Measurements from ENCODE around the gene EGR4. TPM values are rescaled to one million over a fixed set of nuclear protein-coding genes. Genes with fewer than 3 reads are reported as not detected.

Gene EGR4
- total and polyA plus RNA-seq, 8 donors = 0.05 to 0.31 TPM; not detected in 6

DNA sequence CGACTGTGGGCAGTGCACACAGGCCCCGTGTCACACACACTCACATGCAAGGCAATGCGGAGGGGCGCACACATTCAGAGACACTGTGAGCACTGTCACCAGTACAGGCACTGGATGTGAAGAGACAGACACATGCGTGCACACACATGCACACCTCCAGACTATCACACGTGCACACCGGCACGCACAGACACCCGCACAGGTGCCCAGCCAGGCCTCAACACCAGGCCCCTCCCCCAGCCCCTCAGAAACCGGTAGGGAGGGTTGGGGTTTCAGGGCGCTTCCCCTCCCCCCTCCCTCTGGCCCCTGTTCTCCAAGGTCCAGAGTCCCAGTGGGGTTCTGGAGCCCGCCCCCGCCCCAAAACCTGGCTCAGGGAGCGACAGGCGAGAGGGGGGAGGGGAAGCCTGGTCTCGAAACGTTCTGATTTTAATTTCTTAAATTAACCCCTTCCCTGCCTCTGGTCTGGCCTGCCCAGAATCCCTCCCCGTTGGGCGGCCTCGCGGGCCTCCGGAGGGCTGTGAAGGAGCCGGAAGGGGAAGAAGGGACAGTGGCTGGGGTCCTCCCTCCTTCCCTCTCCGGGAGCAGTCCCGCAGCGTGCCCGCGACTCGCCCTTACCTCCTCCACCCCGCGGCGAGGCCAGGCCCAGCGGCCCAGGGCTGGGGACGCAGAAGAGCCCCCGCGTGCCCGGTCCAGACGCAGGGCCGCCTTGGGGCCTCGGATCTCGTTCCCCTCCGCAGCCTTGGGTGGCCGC lies 9.6 kb downstream of the EGR4 start:
- Histone ChIP-seq H3K27ac (peak overlapping the region in 4 of 5 donors; percentile 22 to 50 (median 29)), H3K4me1 (peaks cover 14 to 25% (median 23%) of the 10 kb centered on the region in 4 donors), H3K4me3 (peak overlapping the region; percentile 63 to 92 (median 81)), H3K27me3 (peaks cover 0 to 53% (median 9%) of the 10 kb centered on the region in 3 donors), H3K36me3 (no peaks in the 10 kb centered on the region), H3K9me3 (no peaks in the 10 kb centered on the region)
- peak in 1 of 2 donors; percentile 32 for DNase-seq
- TF ChIP-seq, protein P1, sequence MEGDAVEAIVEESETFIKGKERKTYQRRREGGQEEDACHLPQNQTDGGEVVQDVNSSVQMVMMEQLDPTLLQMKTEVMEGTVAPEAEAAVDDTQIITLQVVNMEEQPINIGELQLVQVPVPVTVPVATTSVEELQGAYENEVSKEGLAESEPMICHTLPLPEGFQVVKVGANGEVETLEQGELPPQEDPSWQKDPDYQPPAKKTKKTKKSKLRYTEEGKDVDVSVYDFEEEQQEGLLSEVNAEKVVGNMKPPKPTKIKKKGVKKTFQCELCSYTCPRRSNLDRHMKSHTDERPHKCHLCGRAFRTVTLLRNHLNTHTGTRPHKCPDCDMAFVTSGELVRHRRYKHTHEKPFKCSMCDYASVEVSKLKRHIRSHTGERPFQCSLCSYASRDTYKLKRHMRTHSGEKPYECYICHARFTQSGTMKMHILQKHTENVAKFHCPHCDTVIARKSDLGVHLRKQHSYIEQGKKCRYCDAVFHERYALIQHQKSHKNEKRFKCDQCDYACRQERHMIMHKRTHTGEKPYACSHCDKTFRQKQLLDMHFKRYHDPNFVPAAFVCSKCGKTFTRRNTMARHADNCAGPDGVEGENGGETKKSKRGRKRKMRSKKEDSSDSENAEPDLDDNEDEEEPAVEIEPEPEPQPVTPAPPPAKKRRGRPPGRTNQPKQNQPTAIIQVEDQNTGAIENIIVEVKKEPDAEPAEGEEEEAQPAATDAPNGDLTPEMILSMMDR (IDR thresholded peaks at IDR 0.05) = no peak
- TF ChIP-seq EP300 (IDR thresholded peaks at IDR 0.05) (no peak), POLR2A (IDR thresholded peaks at IDR 0.05) (no peak), POLR2AphosphoS5 (IDR thresholded peaks at IDR 0.05) (no peak)
- intact Hi-C loops (cut with DNase I; ENCODE audit: low total_unique reads) = no loop called here
- 3 to 6% (median 4%) methylated on average over 12 to 43 of the region's 43 CpGs for WGBS, 5 donors

DNA sequence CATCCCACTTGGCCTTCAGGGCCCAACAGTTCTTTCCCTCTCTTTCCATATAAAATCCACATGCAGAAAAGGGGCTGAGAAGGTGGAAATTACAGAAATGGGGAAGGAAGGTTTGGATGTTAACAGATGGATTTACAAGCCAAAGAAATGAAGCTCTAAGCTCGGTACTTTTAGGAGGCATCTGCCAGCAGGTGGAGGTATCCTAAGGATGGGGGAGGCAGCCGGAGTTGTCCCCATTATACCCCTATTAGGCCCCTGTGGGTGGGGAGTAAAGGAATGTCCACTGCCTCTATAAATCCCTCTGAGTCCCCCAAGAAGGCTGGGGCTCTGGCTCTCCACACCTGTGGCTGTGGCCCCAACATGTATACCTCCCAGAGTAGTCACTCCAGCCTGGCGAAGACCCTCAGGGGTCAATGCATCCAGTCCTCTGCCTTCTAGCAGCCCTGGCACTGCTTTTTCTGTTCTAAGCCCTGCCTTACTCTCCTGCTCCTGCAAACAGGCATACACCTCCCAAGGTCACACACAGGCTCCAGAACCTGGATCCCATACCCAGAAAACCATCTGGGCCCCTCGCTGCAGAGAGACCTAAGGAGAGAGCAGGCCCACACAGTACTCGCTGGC lies 10.3 kb downstream of the EGR4 start:
- Histone ChIP-seq H3K4me1 (peaks cover 14 to 25% (median 23%) of the 10 kb centered on the region in 4 donors), H3K9me3 (no peaks in the 10 kb centered on the region), H3K36me3 (no peaks in the 10 kb centered on the region), H3K27me3 (peaks cover 0 to 46% (median 9%) of the 10 kb centered on the region in 3 donors), H3K4me3 (peak overlapping the region in 3 of 4 donors; percentile 76 to 92 (median 86)), H3K27ac (no peak overlapping the region)
- no peak for DNase-seq
- 46 to 59% (median 48%) methylated on average over 5 of the region's 5 CpGs for WGBS, 5 donors
- TF ChIP-seq, protein P1 (IDR thresholded peaks at IDR 0.05) = no peak
- TF ChIP-seq EP300 (IDR thresholded peaks at IDR 0.05) (no peak), POLR2AphosphoS5 (IDR thresholded peaks at IDR 0.05) (no peak), POLR2A (IDR thresholded peaks at IDR 0.05) (no peak)
- intact Hi-C loops (cut with DNase I; ENCODE audit: low total_unique reads) = no loop called here

DNA sequence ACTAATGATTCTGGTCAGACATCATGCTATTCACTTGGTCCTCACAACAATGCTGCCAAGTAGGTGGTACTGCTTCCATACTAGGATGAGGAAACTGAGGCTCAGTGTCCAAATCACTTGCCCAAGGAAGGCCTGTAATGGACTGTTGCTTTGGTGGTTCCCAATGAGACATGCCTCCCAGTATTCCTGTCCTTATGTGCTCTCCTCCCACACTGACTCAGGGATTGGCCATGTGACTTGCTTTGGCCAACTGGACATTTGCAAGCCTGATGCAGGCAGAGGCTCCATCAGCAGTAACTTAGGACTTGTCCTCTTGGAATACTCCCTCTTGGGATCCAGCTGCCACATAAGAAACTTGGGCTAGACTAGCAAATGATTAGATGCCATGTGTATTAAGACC lies 12.1 kb downstream of the EGR4 start:
- TF ChIP-seq, protein P1 (IDR thresholded peaks at IDR 0.05) = no peak
- no peak for TF ChIP-seq POLR2A (IDR thresholded peaks at IDR 0.05)
- TF ChIP-seq EP300 (IDR thresholded peaks at IDR 0.05) = no peak
- no peak for TF ChIP-seq POLR2AphosphoS5 (IDR thresholded peaks at IDR 0.05)
- Histone ChIP-seq H3K27ac (no peak overlapping the region), H3K9me3 (no peaks in the 10 kb centered on the region), H3K4me3 (no peak overlapping the region), H3K27me3 (peaks cover 0 to 30% (median 9%) of the 10 kb centered on the region in 3 donors), H3K36me3 (peaks cover 0 to 6% (median 0%) of the 10 kb centered on the region in 4 donors), H3K4me1 (peaks cover 14 to 25% (median 23%) of the 10 kb centered on the region in 4 donors)
- intact Hi-C loops (cut with DNase I; ENCODE audit: low total_unique reads) = no loop called here
- no peak for DNase-seq

DNA sequence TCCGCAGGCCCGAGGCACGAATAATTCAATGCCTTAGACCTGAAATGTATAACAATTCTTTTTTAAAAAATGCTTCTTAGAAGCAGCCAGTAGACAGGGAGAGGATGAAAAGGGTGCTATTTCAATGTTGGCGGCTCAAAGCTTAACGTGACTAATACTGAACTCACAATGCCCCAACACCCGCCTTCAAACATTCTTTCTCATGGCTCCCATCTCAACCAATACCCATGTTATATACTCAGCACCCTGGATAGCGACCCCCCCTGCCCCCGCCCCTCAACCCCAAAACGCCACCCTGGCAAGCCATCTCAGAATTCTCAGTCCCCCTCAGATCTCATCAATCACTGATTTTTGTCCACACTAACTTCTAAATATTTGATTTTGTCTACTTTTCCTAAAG lies 13.5 kb downstream of the EGR4 start:
- Histone ChIP-seq H3K27ac (no peak overlapping the region), H3K36me3 (peaks cover 0 to 6% (median 0%) of the 10 kb centered on the region in 4 donors), H3K4me1 (peaks cover 11 to 19% (median 18%) of the 10 kb centered on the region in 4 donors), H3K9me3 (no peaks in the 10 kb centered on the region), H3K4me3 (no peak overlapping the region), H3K27me3 (peaks cover 0 to 16% (median 9%) of the 10 kb centered on the region in 3 donors)
- no peak for TF ChIP-seq EP300 (IDR thresholded peaks at IDR 0.05)
- intact Hi-C loops (cut with DNase I; ENCODE audit: low total_unique reads) = no loop called here
- DNase-seq = no peak
- WGBS, 5 donors = 73 to 78% (median 77%) methylated on average over 9 of the region's 9 CpGs
